Measurements from ENCODE around the gene TNK1. TPM values are rescaled to one million over a fixed set of nuclear protein-coding genes. Genes with fewer than 3 reads are reported as not detected.

TNK1 gene
- total RNA-seq, 1 experiment from 2014 or later = 10.1 TPM

DNA sequence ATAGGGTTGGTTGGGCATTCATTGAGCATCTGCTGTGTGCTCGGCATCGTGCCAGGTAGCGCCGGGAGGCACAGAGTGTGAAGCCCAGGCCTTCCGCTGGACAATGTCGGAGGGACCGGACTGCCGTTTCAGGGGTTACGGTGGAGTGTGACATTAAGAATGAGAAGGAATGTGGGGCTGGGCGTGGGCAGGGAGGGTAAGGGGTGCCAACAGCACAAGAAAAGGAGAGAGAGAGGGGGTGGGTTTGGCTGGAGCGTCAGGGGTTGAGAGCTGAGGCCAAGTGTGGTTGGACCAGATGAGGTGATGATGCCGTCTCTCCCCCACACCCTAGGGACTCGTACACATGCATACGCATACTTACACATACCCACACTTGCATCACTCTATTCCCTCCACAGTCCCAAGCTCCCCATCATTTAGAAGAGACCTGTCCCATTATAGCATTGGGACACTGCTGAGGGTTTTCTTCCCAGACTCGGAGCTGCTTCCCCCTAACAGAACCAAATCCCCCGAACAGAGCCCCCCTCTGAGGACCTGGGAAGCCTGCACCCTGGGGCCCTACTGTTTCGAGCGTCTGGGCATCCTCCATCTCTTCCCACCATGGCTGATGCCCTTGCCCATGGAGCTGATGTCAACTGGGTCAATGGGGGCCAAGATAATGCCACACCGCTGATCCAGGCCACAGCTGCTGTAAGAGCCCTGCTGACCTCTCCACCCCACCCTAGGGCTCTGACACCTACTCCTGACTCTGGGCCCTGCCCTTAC, 32.2 kb upstream of the TNK1 start:
- WGBS (ENCODE audit: extremely low coverage, insufficient read length, low lambda C conversion rate) = no CpG with 5 or more reads among the region's 19 CpGs
- Histone ChIP-seq H3K56ac (ENCODE audit: insufficient read length, low read depth, low read length) (no peak overlapping the region), H3K23ac (ENCODE audit: insufficient read length, low read depth, low read length) (no peak overlapping the region), H2BK15ac (ENCODE audit: low read depth, low read length) (no peak overlapping the region), H2BK12ac (ENCODE audit: insufficient read length, low read depth, low read length) (no peak overlapping the region), H3K23me2 (ENCODE audit: insufficient read length, low read depth, low read length, poor library complexity, severe bottlenecking) (peaks cover 12% of the 10 kb centered on the region), H3K27me3 (ENCODE audit: insufficient read depth, low read length) (no peaks in the 10 kb centered on the region), H3K79me1 (ENCODE audit: insufficient read depth, low read depth, low read length, poor library complexity, severe bottlenecking) (no peaks in the 10 kb centered on the region), H2AFZ (ENCODE audit: low read length) (no peak overlapping the region), H3K27ac (ENCODE audit: insufficient read length, low read depth, low read length) (no peak overlapping the region), H3K9me3 (ENCODE audit: control insufficient read depth, low read depth, low read length) (no peaks in the 10 kb centered on the region), H3K4ac (ENCODE audit: low read depth, low read length) (no peak overlapping the region), H3K9ac (ENCODE audit: extremely low read depth, insufficient read length, low read length) (no peak overlapping the region), H4K5ac (ENCODE audit: insufficient read length, low read depth, low read length) (no peak overlapping the region), H3K18ac (ENCODE audit: insufficient read length, low read depth, low read length) (no peak overlapping the region), H3K4me1 (ENCODE audit: insufficient read depth, low read length) (0 out of 2 replicates have a peak, but pooled peaks cover 2% of the 10 kb centered on the region), H2BK5ac (ENCODE audit: insufficient read length, low read length) (no peak overlapping the region), H3T11ph (ENCODE audit: low read length) (no peak overlapping the region), H4K8ac (replicated peaks; ENCODE audit: insufficient read length, low read depth, low read length) (no peak overlapping the region), H2BK120ac (ENCODE audit: low read depth, low read length, poor library complexity, severe bottlenecking) (no peak overlapping the region), H3K14ac (ENCODE audit: insufficient read depth, low read length) (no peak overlapping the region; the same call in 1 of the 2 replicates), H3K79me2 (ENCODE audit: insufficient read depth, low read length) (no peaks in the 10 kb centered on the region), H3K4me2 (ENCODE audit: insufficient read depth, insufficient read length, low read length) (no peak overlapping the region), H2AK5ac (ENCODE audit: insufficient read length, low read length) (no peak overlapping the region), H4K91ac (ENCODE audit: insufficient read length, low read depth, low read length) (no peak overlapping the region), H2BK20ac (ENCODE audit: low read depth, low read length, poor library complexity, severe bottlenecking) (no peak overlapping the region), H4K20me1 (ENCODE audit: control insufficient read depth, insufficient read depth, insufficient read length) (no peaks in the 10 kb centered on the region)
- Mint-ChIP-seq H3K9me3 (no peaks in the 10 kb centered on the region), H3K36me3 (ENCODE audit: insufficient read depth in 1 of 3, low read depth in 3 of 3) (no peaks in the 10 kb centered on the region; a peak in 1 of 7 replicates), H3K27ac (no peak overlapping the region; a peak in 1 of 7 replicates), H3K27me3 (ENCODE audit: low read depth) (peaks cover 5% of the 10 kb centered on the region), H3K4me1 (peaks cover 21 to 23% of the 10 kb centered on the region in 2 experiments), H3K4me3 (peak overlapping the region in 1 of 2 experiments; percentile 10; a peak in 1 of 5 replicates)
- no peak for DNase-seq
- TF ChIP-seq, protein P1, sequence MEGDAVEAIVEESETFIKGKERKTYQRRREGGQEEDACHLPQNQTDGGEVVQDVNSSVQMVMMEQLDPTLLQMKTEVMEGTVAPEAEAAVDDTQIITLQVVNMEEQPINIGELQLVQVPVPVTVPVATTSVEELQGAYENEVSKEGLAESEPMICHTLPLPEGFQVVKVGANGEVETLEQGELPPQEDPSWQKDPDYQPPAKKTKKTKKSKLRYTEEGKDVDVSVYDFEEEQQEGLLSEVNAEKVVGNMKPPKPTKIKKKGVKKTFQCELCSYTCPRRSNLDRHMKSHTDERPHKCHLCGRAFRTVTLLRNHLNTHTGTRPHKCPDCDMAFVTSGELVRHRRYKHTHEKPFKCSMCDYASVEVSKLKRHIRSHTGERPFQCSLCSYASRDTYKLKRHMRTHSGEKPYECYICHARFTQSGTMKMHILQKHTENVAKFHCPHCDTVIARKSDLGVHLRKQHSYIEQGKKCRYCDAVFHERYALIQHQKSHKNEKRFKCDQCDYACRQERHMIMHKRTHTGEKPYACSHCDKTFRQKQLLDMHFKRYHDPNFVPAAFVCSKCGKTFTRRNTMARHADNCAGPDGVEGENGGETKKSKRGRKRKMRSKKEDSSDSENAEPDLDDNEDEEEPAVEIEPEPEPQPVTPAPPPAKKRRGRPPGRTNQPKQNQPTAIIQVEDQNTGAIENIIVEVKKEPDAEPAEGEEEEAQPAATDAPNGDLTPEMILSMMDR (conservative IDR thresholded peaks at IDR 0.05) = no peak

Data from H9 (cell line).